Measurements from ENCODE around the gene ATP1A1.

Gene ATP1A1

GRCh38 chr1:116405241-116406135, 32.4 kb downstream of the ATP1A1 start:
- in situ Hi-C loops (cut with MboI; ENCODE audit: low pct_unique_long_range_greater_than_20kb, low sequenced_read_pairs, unreplicated experiment), result no loop called here
- DNase-seq (ENCODE audit: low spot score), result no peak

GRCh38 chr1:116407033-116407432, 34.0 kb downstream of the ATP1A1 start:
- in situ Hi-C loops (cut with MboI; ENCODE audit: low pct_unique_long_range_greater_than_20kb, low sequenced_read_pairs, unreplicated experiment), result no loop called here

More at GRCh38 chr1:116405241-116406135, 32.4 kb downstream of the ATP1A1 start:
- no peak for TF ChIP-seq CTCF (IDR thresholded peaks at IDR 0.05; ENCODE audit: extremely low read depth, insufficient read depth, missing control alignments)

GRCh38 chr1:116408193-116408592, 35.1 kb downstream of the ATP1A1 start:
- no peak for TF ChIP-seq CTCF (IDR thresholded peaks at IDR 0.05; ENCODE audit: extremely low read depth, insufficient read depth, missing control alignments)
- DNase-seq (ENCODE audit: low spot score), result no peak
- in situ Hi-C loops (cut with MboI; ENCODE audit: low pct_unique_long_range_greater_than_20kb, low sequenced_read_pairs, unreplicated experiment), result no loop called here

More at GRCh38 chr1:116407033-116407432, 34.0 kb downstream of the ATP1A1 start:
- TF ChIP-seq CTCF (IDR thresholded peaks at IDR 0.05; ENCODE audit: extremely low read depth, insufficient read depth, missing control alignments), result no peak
- no peak for DNase-seq (ENCODE audit: low spot score)

- TF ChIP-seq CTCF (IDR thresholded peaks at IDR 0.05; ENCODE audit: extremely low read depth, insufficient read depth, missing control alignments), result no peak
- DNase-seq (ENCODE audit: low spot score), result no peak
- in situ Hi-C loops (cut with MboI; ENCODE audit: low pct_unique_long_range_greater_than_20kb, low sequenced_read_pairs, unreplicated experiment), result no loop called here
These were observed 36.0 kb downstream of the ATP1A1 start for GRCh38 chr1:116408803-116409720.

GRCh38 chr1:116409751-116410191, 36.7 kb downstream of the ATP1A1 start:
- no peak for TF ChIP-seq CTCF (IDR thresholded peaks at IDR 0.05; ENCODE audit: extremely low read depth, insufficient read depth, missing control alignments)
- in situ Hi-C loops (cut with MboI; ENCODE audit: low pct_unique_long_range_greater_than_20kb, low sequenced_read_pairs, unreplicated experiment), result no loop called here
- DNase-seq (ENCODE audit: low spot score), result no peak

GRCh38 chr1:116411784-116412479, 38.9 kb downstream of the ATP1A1 start:
- in situ Hi-C loops (cut with MboI; ENCODE audit: low pct_unique_long_range_greater_than_20kb, low sequenced_read_pairs, unreplicated experiment), result no loop called here
- DNase-seq (ENCODE audit: low spot score), result no peak
- TF ChIP-seq CTCF (IDR thresholded peaks at IDR 0.05; ENCODE audit: extremely low read depth, insufficient read depth, missing control alignments), result no peak

All from GM13977 (cell line).